Nephron progenitor cell (in vitro differentiated cells): ENCODE measurements around the gene CFDP1.
A peak's percentile ranks its signal among the peaks of the same experiment; 100 is the strongest.

Experiments used
- DNase-seq: peaks from one replicate; pipeline ENCODE4 v3.0.0; 2021
- H3K27ac Mint-ChIP-seq: 2 replicates; pipeline ENCODE4 v1.8.0; 2021; ENCODE audit warnings: mild to moderate bottlenecking, moderate library complexity, mixed read lengths
- H3K27me3 Mint-ChIP-seq: 2 replicates; pipeline ENCODE4 v1.8.0; 2021; ENCODE audit warnings: mild to moderate bottlenecking, low read depth, mixed read lengths; ENCODE audit not compliant: poor library complexity
- H3K36me3 Mint-ChIP-seq: 2 replicates; pipeline ENCODE4 v1.8.0; 2021; ENCODE audit warnings: low read depth, mixed read lengths
- H3K4me1 Mint-ChIP-seq: 2 replicates; pipeline ENCODE4 v1.8.0; 2021; ENCODE audit warnings: mixed read lengths
- H3K4me3 Mint-ChIP-seq: 2 replicates; pipeline ENCODE4 v1.8.0; 2021; ENCODE audit warnings: mild to moderate bottlenecking, moderate library complexity, mixed read lengths
- H3K9me3 Mint-ChIP-seq: 2 replicates; pipeline ENCODE4 v1.8.0; 2021; ENCODE audit warnings: mild to moderate bottlenecking, moderate library complexity, mixed read lengths
- CTCF ChIP-seq: fragments of 200-600 bp; sonication (generic); IDR thresholded peaks from 2 replicates; pipeline ENCODE4 v1.5.0; 2021; ENCODE audit warnings: antibody characterized with exemption

CFDP1 gene

GRCh38 chr16:75343941-75344340 lies 89.4 kb downstream of the CFDP1 start:
- Mint-ChIP-seq H3K27me3 (no peaks in the 10 kb centered on the region), H3K9me3 (no peaks in the 10 kb centered on the region), H3K4me1 (peaks cover 63% of the 10 kb centered on the region), H3K36me3 (peaks cover 31% of the 10 kb centered on the region), H3K27ac (peak overlapping the region; percentile 85), H3K4me3 (no peak overlapping the region)
- no peak for TF ChIP-seq CTCF
- no peak for DNase-seq

GRCh38 chr16:75343286-75343685 lies 90.0 kb downstream of the CFDP1 start:
- peaks cover 70% of the 10 kb centered on the region for H3K4me1 Mint-ChIP-seq
- no peak overlapping the region for H3K4me3 Mint-ChIP-seq
- no peak for TF ChIP-seq CTCF
- no peaks in the 10 kb centered on the region for H3K27me3 Mint-ChIP-seq
- no peak for DNase-seq
- H3K36me3 Mint-ChIP-seq: peaks cover 37% of the 10 kb centered on the region
- H3K9me3 Mint-ChIP-seq: no peaks in the 10 kb centered on the region
- H3K27ac Mint-ChIP-seq: peak overlapping the region; percentile 89

- DNase-seq: no peak
Measured at GRCh38 chr16:75342308-75342811, 90.9 kb downstream of the CFDP1 start.

GRCh38 chr16:75341564-75342307 lies 91.6 kb downstream of the CFDP1 start:
- Mint-ChIP-seq H3K27ac (peak overlapping the region; percentile 89), H3K36me3 (peaks cover 46% of the 10 kb centered on the region), H3K9me3 (no peaks in the 10 kb centered on the region), H3K27me3 (no peaks in the 10 kb centered on the region), H3K4me1 (peaks cover 85% of the 10 kb centered on the region), H3K4me3 (no peak overlapping the region)
- DNase-seq: no peak
- TF ChIP-seq CTCF: no peak

More at GRCh38 chr16:75342308-75342811, 90.9 kb downstream of the CFDP1 start:
- Mint-ChIP-seq H3K27me3 (no peaks in the 10 kb centered on the region), H3K4me3 (no peak overlapping the region), H3K27ac (peak overlapping the region; percentile 89), H3K4me1 (peaks cover 79% of the 10 kb centered on the region), H3K9me3 (no peaks in the 10 kb centered on the region), H3K36me3 (peaks cover 41% of the 10 kb centered on the region)
- TF ChIP-seq CTCF: no peak

- peaks cover 3% of the 10 kb centered on the region for H3K9me3 Mint-ChIP-seq
- peaks cover 94% of the 10 kb centered on the region for H3K4me1 Mint-ChIP-seq
- H3K4me3 Mint-ChIP-seq: peak overlapping the region; percentile 29
- DNase-seq: no peak
- no peaks in the 10 kb centered on the region for H3K27me3 Mint-ChIP-seq
- peak overlapping the region; percentile 89 for H3K27ac Mint-ChIP-seq
- H3K36me3 Mint-ChIP-seq: peaks cover 46% of the 10 kb centered on the region
- TF ChIP-seq CTCF: no peak
Measured at GRCh38 chr16:75340741-75341491, 92.4 kb downstream of the CFDP1 start.
